HepG2 (cell line): ENCODE measurements around the gene SLC17A9. TPM values are rescaled to one million over a fixed set of nuclear protein-coding genes. Genes with fewer than 3 reads are reported as not detected.

Experiments
- BRF2 ChIP-seq: sonication (generic); formaldehyde crosslinking; IDR thresholded peaks from 2 replicates; pipeline ENCODE4 v1.8.1; 2022; ENCODE audit warnings: mild to moderate bottlenecking, missing genetic modification reagents
- DPF2 ChIP-seq: sonication (generic); formaldehyde crosslinking; IDR thresholded peaks from 2 replicates; pipeline ENCODE4 v1.4.0; 2020; ENCODE audit warnings: mild to moderate bottlenecking, low read depth, missing genetic modification reagents, borderline replicate concordance
- GPN1 ChIP-seq: sonication (generic); formaldehyde crosslinking; IDR thresholded peaks from 2 replicates; pipeline ENCODE4 v1.5.1; 2020; ENCODE audit warnings: missing genetic modification reagents, borderline replicate concordance
- PAXIP1 ChIP-seq: sonication (generic); formaldehyde crosslinking; conservative IDR thresholded peaks from 2 replicates; pipeline ENCODE4 v1.4.0; 2020; ENCODE audit warnings: mild to moderate bottlenecking, missing genetic modification reagents, moderate library complexity
- SOX13 ChIP-seq, 3 experiments: fragments of 450-650 bp in 1 of 3; sonication (generic) in 1 of 3; formaldehyde crosslinking in 1 of 3; IDR thresholded peaks in 2 of 3; conservative IDR thresholded peaks in 1 of 3; 2 replicates each; pipeline versions ENCODE4 v1.5.0 to v1.6.1; 2016 to 2020; ENCODE audit warnings: antibody characterized with exemption in 1 of 3, mild to moderate bottlenecking in 1 of 3, missing compliant biosample characterization in 1 of 3, missing genetic modification reagents in 1 of 3, moderate library complexity in 1 of 3
- SPEN ChIP-seq: sonication (generic); formaldehyde crosslinking; IDR thresholded peaks from 2 replicates; pipeline ENCODE4 v1.5.1; 2020; ENCODE audit warnings: low read depth, mild to moderate bottlenecking, missing genetic modification reagents
- TAF1 ChIP-seq: sonication (generic); formaldehyde crosslinking; IDR thresholded peaks from 2 replicates; pipeline ENCODE4 v1.4.0; 2020; ENCODE audit warnings: missing genetic modification reagents
- XBP1 ChIP-seq: sonication (generic); formaldehyde crosslinking; IDR thresholded peaks from 2 replicates; pipeline ENCODE4 v1.5.0; 2020; ENCODE audit warnings: missing genetic modification reagents
- ZNF225 ChIP-seq: sonication (generic); formaldehyde crosslinking; IDR thresholded peaks from 2 replicates; pipeline ENCODE4 v1.4.0; 2020; ENCODE audit warnings: mild to moderate bottlenecking, missing genetic modification reagents
- ZNF232 ChIP-seq: sonication (generic); formaldehyde crosslinking; IDR thresholded peaks from 2 replicates; pipeline ENCODE4 v1.4.0; 2020; ENCODE audit warnings: missing genetic modification reagents, borderline replicate concordance
- ZNF24 ChIP-seq: fragments of 450-650 bp; IDR thresholded peaks from 2 replicates; pipeline ENCODE4 v1.6.1; 2017; ENCODE audit warnings: antibody characterized with exemption, mild to moderate bottlenecking
- ZNF253 ChIP-seq: sonication (generic); formaldehyde crosslinking; IDR thresholded peaks from 2 replicates; pipeline ENCODE4 v1.8.0; 2022; ENCODE audit warnings: mild to moderate bottlenecking, missing genetic modification reagents, borderline replicate concordance
- ZNF512B ChIP-seq: sonication (generic); formaldehyde crosslinking; IDR thresholded peaks from 2 replicates; pipeline ENCODE4 v1.5.1; 2020; ENCODE audit warnings: missing genetic modification reagents, mild to moderate bottlenecking, borderline replicate concordance
- ZNF740 ChIP-seq: sonication (generic); formaldehyde crosslinking; IDR thresholded peaks from 2 replicates; pipeline ENCODE4 v1.4.0; 2020; ENCODE audit warnings: missing genetic modification reagents
- ZNF800 ChIP-seq: sonication (generic); formaldehyde crosslinking; IDR thresholded peaks from 2 replicates; pipeline ENCODE4 v1.4.0; 2020; ENCODE audit warnings: missing genetic modification reagents
- polyA plus RNA-seq, 8 experiments: library from polyadenylated mRNA; depleted of rRNA in 3 of 8; stranded (reverse) in 7 of 8; unstranded in 1 of 8; fragments of >200 nt; fragmentation: Illumina TruSeq in 4 of 8; extraction: Trizol in 4 of 8; gene quantifications; 2 replicates each; pipeline versions ENCODE4 v1.2.1 to v1.2.3, GENCODE V29; 2011 to 2016; ENCODE audit warnings: low read depth in 4 of 8, missing spikeins in 1 of 8, mixed read lengths in 1 of 8; ENCODE audit not compliant: insufficient read depth in 1 of 8
- total RNA-seq, 5 experiments: library from RNA; depleted of rRNA; stranded (reverse); fragments of >200 nt; fragmentation: Illumina TruSeq; extraction: Trizol; gene quantifications; 2 replicates each; pipeline ENCODE4 v1.2.3, GENCODE V29; 2016; ENCODE audit warnings: low read depth in 1 of 5

The SLC17A9 gene
- total and polyA plus RNA-seq, 2 of the 13 experiments (the other 11 are each of a cell fraction or from before 2014, with no cell fraction given), result 110 to 191 TPM

GRCh38 chr20:62955519-62956386 lies 3.2 kb downstream of the SLC17A9 start (continued):
- TF ChIP-seq XBP1 (CRISPR knock-in tag) (0 out of 2 replicates have a peak, but pooled peaks have one; percentile 65), ZNF512B (CRISPR knock-in tag) (no peak), ZNF225 (no peak; the same call in 1 of the 2 replicates), DPF2 (CRISPR knock-in tag) (peak; percentile 97), ZNF253 (CRISPR knock-in tag) (no peak), SPEN (peak; percentile 85; the same call in 1 of the 2 replicates), TAF1 (CRISPR knock-in tag) (peak; percentile 63), PAXIP1 (CRISPR knock-in tag) (peak; percentile 100), ZNF232 (CRISPR knock-in tag) (peak; percentile 93; the same call in 1 of the 2 replicates), ZNF740 (CRISPR knock-in tag) (peak; percentile 62; the same call in 1 of the 2 replicates), ZNF24 (peak; percentile 76; the same call in 1 of the 2 replicates), BRF2 (CRISPR knock-in tag) (no peak), SOX13 (IDR thresholded peaks at IDR 0.05) (peak; percentile 77), SOX13 (CRISPR knock-in tag; conservative IDR thresholded peaks at IDR 0.05 in 1 of 2, IDR thresholded peaks at IDR 0.05 in 1 of 2) (peak in 1 of 2 experiments; percentile 93; a peak in 2 of 4 replicates), GPN1 (CRISPR knock-in tag) (no peak), ZNF800 (CRISPR knock-in tag) (peak; percentile 93; the same call in 1 of the 2 replicates)
